Measurements from ENCODE around the gene IL1RAPL1.

DNA sequence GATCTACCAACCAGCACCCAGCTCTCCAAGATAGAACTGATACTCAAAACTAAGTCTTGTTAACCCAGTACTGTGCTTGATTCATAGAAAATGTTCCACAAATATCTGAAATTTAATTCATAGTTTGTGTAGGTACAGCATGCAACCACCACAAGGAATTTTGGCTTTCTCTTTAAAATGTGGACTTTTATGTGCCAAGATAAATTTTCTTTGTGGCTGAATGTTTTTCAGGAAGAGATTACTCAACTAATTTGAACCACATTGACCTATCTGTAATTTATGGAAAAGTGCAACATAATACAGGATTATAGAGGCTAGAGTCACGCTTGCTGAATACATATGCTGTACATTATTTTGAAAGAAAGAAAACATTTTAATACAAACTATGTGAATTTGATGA, 730.8 kb downstream of the IL1RAPL1 start:
- TF ChIP-seq POLR2A (IDR thresholded peaks at IDR 0.05; ENCODE audit: extremely low read depth, insufficient read length), result no peak
- TF ChIP-seq, protein P1, sequence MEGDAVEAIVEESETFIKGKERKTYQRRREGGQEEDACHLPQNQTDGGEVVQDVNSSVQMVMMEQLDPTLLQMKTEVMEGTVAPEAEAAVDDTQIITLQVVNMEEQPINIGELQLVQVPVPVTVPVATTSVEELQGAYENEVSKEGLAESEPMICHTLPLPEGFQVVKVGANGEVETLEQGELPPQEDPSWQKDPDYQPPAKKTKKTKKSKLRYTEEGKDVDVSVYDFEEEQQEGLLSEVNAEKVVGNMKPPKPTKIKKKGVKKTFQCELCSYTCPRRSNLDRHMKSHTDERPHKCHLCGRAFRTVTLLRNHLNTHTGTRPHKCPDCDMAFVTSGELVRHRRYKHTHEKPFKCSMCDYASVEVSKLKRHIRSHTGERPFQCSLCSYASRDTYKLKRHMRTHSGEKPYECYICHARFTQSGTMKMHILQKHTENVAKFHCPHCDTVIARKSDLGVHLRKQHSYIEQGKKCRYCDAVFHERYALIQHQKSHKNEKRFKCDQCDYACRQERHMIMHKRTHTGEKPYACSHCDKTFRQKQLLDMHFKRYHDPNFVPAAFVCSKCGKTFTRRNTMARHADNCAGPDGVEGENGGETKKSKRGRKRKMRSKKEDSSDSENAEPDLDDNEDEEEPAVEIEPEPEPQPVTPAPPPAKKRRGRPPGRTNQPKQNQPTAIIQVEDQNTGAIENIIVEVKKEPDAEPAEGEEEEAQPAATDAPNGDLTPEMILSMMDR (IDR thresholded peaks at IDR 0.05; ENCODE audit: low read depth, low read length), result no peak

Data from NB4 (cell line).